Measurements from ENCODE around the gene PLXND1.

Gene PLXND1

DNA sequence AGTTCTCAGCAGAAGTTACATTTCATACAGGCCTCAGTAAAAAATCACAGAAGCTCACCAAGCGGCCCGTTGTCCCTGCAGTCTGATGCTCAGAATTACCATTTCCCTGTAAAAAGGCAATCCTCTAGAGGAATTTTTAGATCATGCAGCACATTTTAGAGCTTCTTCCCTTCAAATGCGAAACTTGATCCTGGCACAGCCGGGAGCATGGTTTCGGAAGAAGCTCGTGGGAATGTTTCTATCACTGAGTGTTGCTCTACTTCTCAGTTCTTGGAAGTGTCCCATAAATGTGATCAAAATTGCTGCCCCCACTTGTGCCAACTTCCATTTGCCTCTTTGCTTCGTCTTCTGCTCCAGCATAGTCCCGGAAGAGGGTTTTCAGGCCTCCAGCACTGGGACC, 67.3 kb downstream of the PLXND1 start:
- no peak overlapping the region for H3K9ac ChIP-seq (ENCODE audit: low read depth, low read length)
- H2AFZ ChIP-seq (ENCODE audit: low read depth, low read length): no peak overlapping the region
- no peak for ATAC-seq (ENCODE audit: insufficient read depth, low read depth)
- H3K79me2 ChIP-seq (ENCODE audit: insufficient read depth, low read length): no peaks in the 10 kb centered on the region
- no peaks in the 10 kb centered on the region for H3K27me3 ChIP-seq (ENCODE audit: insufficient read depth, low read length, poor library complexity)
- H3K4me2 ChIP-seq (ENCODE audit: insufficient read depth, low read length): no peak overlapping the region
- H3K27ac ChIP-seq (ENCODE audit: low read length): no peak overlapping the region
- H3K36me3 ChIP-seq (ENCODE audit: insufficient read depth, low read length): no peaks in the 10 kb centered on the region
- TF ChIP-seq, protein P1, sequence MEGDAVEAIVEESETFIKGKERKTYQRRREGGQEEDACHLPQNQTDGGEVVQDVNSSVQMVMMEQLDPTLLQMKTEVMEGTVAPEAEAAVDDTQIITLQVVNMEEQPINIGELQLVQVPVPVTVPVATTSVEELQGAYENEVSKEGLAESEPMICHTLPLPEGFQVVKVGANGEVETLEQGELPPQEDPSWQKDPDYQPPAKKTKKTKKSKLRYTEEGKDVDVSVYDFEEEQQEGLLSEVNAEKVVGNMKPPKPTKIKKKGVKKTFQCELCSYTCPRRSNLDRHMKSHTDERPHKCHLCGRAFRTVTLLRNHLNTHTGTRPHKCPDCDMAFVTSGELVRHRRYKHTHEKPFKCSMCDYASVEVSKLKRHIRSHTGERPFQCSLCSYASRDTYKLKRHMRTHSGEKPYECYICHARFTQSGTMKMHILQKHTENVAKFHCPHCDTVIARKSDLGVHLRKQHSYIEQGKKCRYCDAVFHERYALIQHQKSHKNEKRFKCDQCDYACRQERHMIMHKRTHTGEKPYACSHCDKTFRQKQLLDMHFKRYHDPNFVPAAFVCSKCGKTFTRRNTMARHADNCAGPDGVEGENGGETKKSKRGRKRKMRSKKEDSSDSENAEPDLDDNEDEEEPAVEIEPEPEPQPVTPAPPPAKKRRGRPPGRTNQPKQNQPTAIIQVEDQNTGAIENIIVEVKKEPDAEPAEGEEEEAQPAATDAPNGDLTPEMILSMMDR (IDR thresholded peaks at IDR 0.05; ENCODE audit: borderline replicate concordance, extremely low read depth, low read length, poor library complexity, severe bottlenecking): no peak
- TF ChIP-seq EZH2 (IDR thresholded peaks at IDR 0.05; ENCODE audit: borderline replicate concordance, low read depth, low read length, severe bottlenecking): no peak
- H3K4me3 ChIP-seq (ENCODE audit: low read depth in 1 of 2, low read length in 2 of 2): no peak overlapping the region
- no peak for DNase-seq
- no peaks in the 10 kb centered on the region for H3K4me1 ChIP-seq (ENCODE audit: insufficient read depth, low read length)
- H3K9me3 ChIP-seq (ENCODE audit: insufficient read depth, low read length, severe bottlenecking): no peaks in the 10 kb centered on the region
- H4K20me1 ChIP-seq (ENCODE audit: insufficient read depth, low read length): no peaks in the 10 kb centered on the region

DNA sequence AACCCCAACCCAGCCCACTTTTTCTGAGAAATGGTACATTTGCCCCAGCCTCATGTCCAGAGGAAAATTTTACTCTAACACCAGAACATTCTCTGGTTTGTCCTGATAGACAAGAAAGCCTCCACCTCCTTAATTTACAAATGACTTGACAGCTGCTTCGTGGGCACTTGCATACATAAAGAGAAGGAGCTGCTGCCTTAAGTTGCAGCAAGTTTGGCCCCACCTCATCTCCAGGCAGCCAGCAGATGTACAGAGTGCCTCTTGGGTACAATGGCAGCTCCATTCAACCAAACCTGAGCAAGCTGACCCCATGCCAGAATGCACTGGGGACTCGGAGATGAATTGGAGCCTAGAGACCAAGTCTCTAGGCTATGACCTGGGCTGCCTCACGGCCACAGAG, 69.7 kb downstream of the PLXND1 start:
- H3K27ac ChIP-seq (ENCODE audit: low read length): no peak overlapping the region
- no peaks in the 10 kb centered on the region for H3K36me3 ChIP-seq (ENCODE audit: insufficient read depth, low read length)
- H3K27me3 ChIP-seq (ENCODE audit: insufficient read depth, low read length, poor library complexity): no peaks in the 10 kb centered on the region
- no peaks in the 10 kb centered on the region for H3K4me1 ChIP-seq (ENCODE audit: insufficient read depth, low read length)
- no peaks in the 10 kb centered on the region for H3K79me2 ChIP-seq (ENCODE audit: insufficient read depth, low read length)
- H4K20me1 ChIP-seq (ENCODE audit: insufficient read depth, low read length): no peaks in the 10 kb centered on the region
- no peak overlapping the region for H3K4me2 ChIP-seq (ENCODE audit: insufficient read depth, low read length)
- no peak overlapping the region for H3K4me3 ChIP-seq (ENCODE audit: low read depth in 1 of 2, low read length in 2 of 2)
- no peaks in the 10 kb centered on the region for H3K9me3 ChIP-seq (ENCODE audit: insufficient read depth, low read length, severe bottlenecking)
- H3K9ac ChIP-seq (ENCODE audit: low read depth, low read length): no peak overlapping the region
- no peak for DNase-seq
- H2AFZ ChIP-seq (ENCODE audit: low read depth, low read length): no peak overlapping the region
- no peak for ATAC-seq (ENCODE audit: insufficient read depth, low read depth)
- no peak for TF ChIP-seq EZH2 (IDR thresholded peaks at IDR 0.05; ENCODE audit: borderline replicate concordance, low read depth, low read length, severe bottlenecking)
- TF ChIP-seq, protein P1 (IDR thresholded peaks at IDR 0.05; ENCODE audit: borderline replicate concordance, extremely low read depth, low read length, poor library complexity, severe bottlenecking): no peak

DNA sequence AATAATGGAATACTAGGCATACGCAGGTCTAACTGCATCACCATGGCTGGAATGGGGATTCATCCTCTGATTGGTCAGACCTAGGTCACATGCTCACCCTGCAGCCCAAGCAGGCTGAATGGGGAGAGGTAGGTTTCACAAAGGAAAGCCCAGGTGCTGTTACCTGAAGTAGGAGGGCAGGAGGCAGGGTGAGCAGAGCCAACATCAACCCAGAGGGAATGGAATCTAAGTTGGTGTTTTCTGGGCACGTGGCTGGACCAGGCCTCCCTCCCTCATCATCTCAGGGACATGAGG, 70.2 kb downstream of the PLXND1 start:
- no peaks in the 10 kb centered on the region for H3K79me2 ChIP-seq (ENCODE audit: insufficient read depth, low read length)
- no peaks in the 10 kb centered on the region for H4K20me1 ChIP-seq (ENCODE audit: insufficient read depth, low read length)
- H3K9me3 ChIP-seq (ENCODE audit: insufficient read depth, low read length, severe bottlenecking): no peaks in the 10 kb centered on the region
- H3K4me2 ChIP-seq (ENCODE audit: insufficient read depth, low read length): no peak overlapping the region
- H3K9ac ChIP-seq (ENCODE audit: low read depth, low read length): no peak overlapping the region
- H3K27ac ChIP-seq (ENCODE audit: low read length): no peak overlapping the region
- ATAC-seq (ENCODE audit: insufficient read depth, low read depth) (no peak), DNase-seq (no peak)
- TF ChIP-seq EZH2 (IDR thresholded peaks at IDR 0.05; ENCODE audit: borderline replicate concordance, low read depth, low read length, severe bottlenecking): no peak
- H3K36me3 ChIP-seq (ENCODE audit: insufficient read depth, low read length): no peaks in the 10 kb centered on the region
- H3K4me3 ChIP-seq (ENCODE audit: low read depth in 1 of 2, low read length in 2 of 2): no peak overlapping the region
- H3K4me1 ChIP-seq (ENCODE audit: insufficient read depth, low read length): no peaks in the 10 kb centered on the region
- H3K27me3 ChIP-seq (ENCODE audit: insufficient read depth, low read length, poor library complexity): no peaks in the 10 kb centered on the region
- H2AFZ ChIP-seq (ENCODE audit: low read depth, low read length): no peak overlapping the region

DNA sequence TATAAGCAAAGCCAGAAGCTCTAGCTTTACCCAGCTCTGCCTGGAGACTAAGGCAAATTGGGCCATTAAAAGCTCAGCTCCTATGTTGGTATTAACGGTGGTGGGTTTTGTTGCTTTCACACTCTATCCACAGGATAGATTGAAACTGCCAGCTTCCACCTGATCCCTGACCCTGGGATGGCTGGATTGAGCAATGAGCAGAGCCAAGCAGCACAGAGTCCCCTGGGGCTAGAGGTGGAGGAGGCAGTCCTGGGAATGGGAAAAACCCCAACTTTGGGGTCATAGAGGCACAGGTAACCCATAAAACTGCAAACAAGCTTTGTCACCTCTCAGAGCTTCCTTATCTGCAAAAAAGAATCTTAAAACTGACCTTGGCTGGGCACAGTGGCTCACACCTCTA, 71.4 kb downstream of the PLXND1 start:
- no peak overlapping the region for H3K9ac ChIP-seq (ENCODE audit: low read depth, low read length)
- no peak overlapping the region for H3K4me3 ChIP-seq (ENCODE audit: low read depth in 1 of 2, low read length in 2 of 2)
- no peak overlapping the region for H2AFZ ChIP-seq (ENCODE audit: low read depth, low read length)
- TF ChIP-seq EZH2 (IDR thresholded peaks at IDR 0.05; ENCODE audit: borderline replicate concordance, low read depth, low read length, severe bottlenecking): no peak
- TF ChIP-seq, protein P1 (IDR thresholded peaks at IDR 0.05; ENCODE audit: borderline replicate concordance, extremely low read depth, low read length, poor library complexity, severe bottlenecking): no peak
- H4K20me1 ChIP-seq (ENCODE audit: insufficient read depth, low read length): no peaks in the 10 kb centered on the region
- DNase-seq (no peak), ATAC-seq (ENCODE audit: insufficient read depth, low read depth) (no peak)
- H3K4me2 ChIP-seq (ENCODE audit: insufficient read depth, low read length): no peak overlapping the region
- H3K79me2 ChIP-seq (ENCODE audit: insufficient read depth, low read length): no peaks in the 10 kb centered on the region
- H3K36me3 ChIP-seq (ENCODE audit: insufficient read depth, low read length): no peaks in the 10 kb centered on the region
- H3K27ac ChIP-seq (ENCODE audit: low read length): no peak overlapping the region
- no peaks in the 10 kb centered on the region for H3K27me3 ChIP-seq (ENCODE audit: insufficient read depth, low read length, poor library complexity)
- no peaks in the 10 kb centered on the region for H3K4me1 ChIP-seq (ENCODE audit: insufficient read depth, low read length)
- no peaks in the 10 kb centered on the region for H3K9me3 ChIP-seq (ENCODE audit: insufficient read depth, low read length, severe bottlenecking)
